GM23338 (cell line): Measurements from ENCODE around the gene TEX53.

Experiments
- CREB1 ChIP-seq: fragments of 250-450 bp; sonication (Bioruptor Pico); IDR thresholded peaks from 2 replicates; pipeline ENCODE4 v1.5.0; 2020; ENCODE audit warnings: low read depth, mild to moderate bottlenecking, moderate library complexity
- CTCF ChIP-seq, 2 experiments: fragments of 200-600 bp in 1 of 2; sonication (generic) in 1 of 2; conservative IDR thresholded peaks; 2 replicates each; pipeline versions ENCODE4 v1.5.1 to v1.6.1; 2016 to 2017; ENCODE audit warnings: antibody characterized with exemption in 2 of 2, low read depth in 2 of 2, mild to moderate bottlenecking in 2 of 2, moderate library complexity in 1 of 2
- EZH2 ChIP-seq: fragments of 200-600 bp; sonication (generic); IDR thresholded peaks from one replicate; pipeline ENCODE4 v1.8.0; 2017; ENCODE audit warnings: antibody characterized with exemption, mild to moderate bottlenecking, low read depth; ENCODE audit not compliant: unreplicated experiment
- EZH2phosphoT487 ChIP-seq: fragments of 200-600 bp; sonication (generic); IDR thresholded peaks from one replicate; pipeline ENCODE4 v1.8.1; 2018; ENCODE audit warnings: antibody characterized with exemption; ENCODE audit not compliant: unreplicated experiment
- JUNB ChIP-seq: IDR thresholded peaks from one replicate; pipeline ENCODE4 v1.6.1; 2016; ENCODE audit warnings: antibody characterized with exemption; ENCODE audit not compliant: unreplicated experiment

GRCh38 chr9:114680259-114681001 is 22.8 kb upstream of the TEX53 start:
- TF ChIP-seq CTCF (conservative IDR thresholded peaks at IDR 0.05; ENCODE audit: low read depth in 2 of 2), result no peak
- no peak for TF ChIP-seq CREB1 (CRISPR knock-in tag)
- no peak for TF ChIP-seq EZH2
- TF ChIP-seq JUNB, result no peak
- TF ChIP-seq EZH2phosphoT487, result no peak
